GM12864 (cell line): ENCODE data around the gene CYP26A1.

Source experiments
- DNase-seq: peaks from one replicate; pipeline ENCODE4 v3.0.0-alpha.2; 2011; ENCODE audit warnings: low read depth
- H3K4me3 ChIP-seq: 2 replicates; pipeline ENCODE4 v1.5.1; 2011; ENCODE audit warnings: mild to moderate bottlenecking, low read depth, low read length, control low read depth
- TF ChIP-seq, protein P1 (sequence below): IDR thresholded peaks from 2 replicates; pipeline ENCODE4 v1.5.1; 2011; ENCODE audit warnings: low read depth, mild to moderate bottlenecking, moderate library complexity, low read length, control low read depth, inconsistent platforms; ENCODE audit errors: missing control alignments

Gene CYP26A1

GRCh38 chr10:93064874-93065660 is 8.6 kb upstream of the CYP26A1 start:
- H3K4me3 ChIP-seq: no peak overlapping the region
- TF ChIP-seq, protein P1, sequence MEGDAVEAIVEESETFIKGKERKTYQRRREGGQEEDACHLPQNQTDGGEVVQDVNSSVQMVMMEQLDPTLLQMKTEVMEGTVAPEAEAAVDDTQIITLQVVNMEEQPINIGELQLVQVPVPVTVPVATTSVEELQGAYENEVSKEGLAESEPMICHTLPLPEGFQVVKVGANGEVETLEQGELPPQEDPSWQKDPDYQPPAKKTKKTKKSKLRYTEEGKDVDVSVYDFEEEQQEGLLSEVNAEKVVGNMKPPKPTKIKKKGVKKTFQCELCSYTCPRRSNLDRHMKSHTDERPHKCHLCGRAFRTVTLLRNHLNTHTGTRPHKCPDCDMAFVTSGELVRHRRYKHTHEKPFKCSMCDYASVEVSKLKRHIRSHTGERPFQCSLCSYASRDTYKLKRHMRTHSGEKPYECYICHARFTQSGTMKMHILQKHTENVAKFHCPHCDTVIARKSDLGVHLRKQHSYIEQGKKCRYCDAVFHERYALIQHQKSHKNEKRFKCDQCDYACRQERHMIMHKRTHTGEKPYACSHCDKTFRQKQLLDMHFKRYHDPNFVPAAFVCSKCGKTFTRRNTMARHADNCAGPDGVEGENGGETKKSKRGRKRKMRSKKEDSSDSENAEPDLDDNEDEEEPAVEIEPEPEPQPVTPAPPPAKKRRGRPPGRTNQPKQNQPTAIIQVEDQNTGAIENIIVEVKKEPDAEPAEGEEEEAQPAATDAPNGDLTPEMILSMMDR: no peak
- no peak for DNase-seq

DNA sequence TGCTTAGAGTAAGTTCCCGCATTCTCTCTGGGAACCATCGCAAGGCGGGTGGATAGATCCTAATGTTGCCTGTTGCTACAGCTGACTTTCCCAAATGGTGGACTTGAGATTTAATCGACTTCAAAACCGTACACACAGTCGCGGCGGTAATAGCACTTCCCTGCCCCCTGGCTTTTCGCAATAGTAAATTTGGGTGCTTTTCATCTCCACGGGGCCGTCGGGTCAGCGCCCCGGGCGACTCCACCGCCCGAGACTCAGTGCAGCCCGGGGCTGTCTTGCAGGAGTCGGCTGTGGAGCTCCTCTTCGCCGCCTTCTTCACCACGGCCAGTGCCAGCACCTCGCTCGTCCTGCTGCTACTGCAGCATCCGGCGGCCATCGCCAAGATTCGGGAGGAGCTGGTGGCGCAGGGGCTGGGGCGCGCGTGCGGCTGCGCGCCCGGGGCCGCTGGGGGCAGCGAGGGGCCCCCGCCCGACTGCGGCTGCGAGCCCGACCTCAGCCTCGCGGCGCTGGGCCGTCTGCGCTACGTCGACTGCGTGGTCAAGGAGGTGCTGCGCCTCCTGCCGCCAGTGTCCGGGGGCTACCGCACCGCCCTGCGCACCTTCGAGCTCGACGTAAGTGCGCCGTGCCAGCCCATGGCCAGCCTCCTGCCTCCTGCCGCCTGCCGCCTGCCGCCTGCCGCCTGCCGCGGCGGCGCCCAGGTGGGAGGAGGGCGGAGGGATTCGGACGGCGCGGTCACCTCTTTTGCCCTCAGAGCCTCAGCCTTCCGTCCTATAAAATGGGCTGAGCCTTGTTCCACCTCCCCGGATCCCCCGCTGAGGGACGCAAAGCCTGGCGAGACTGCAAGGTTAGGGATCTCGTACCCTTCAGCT is 7.8 kb upstream of the CYP26A1 start:
- DNase-seq: no peak
- H3K4me3 ChIP-seq: no peak overlapping the region
- TF ChIP-seq, protein P1: no peak

DNA sequence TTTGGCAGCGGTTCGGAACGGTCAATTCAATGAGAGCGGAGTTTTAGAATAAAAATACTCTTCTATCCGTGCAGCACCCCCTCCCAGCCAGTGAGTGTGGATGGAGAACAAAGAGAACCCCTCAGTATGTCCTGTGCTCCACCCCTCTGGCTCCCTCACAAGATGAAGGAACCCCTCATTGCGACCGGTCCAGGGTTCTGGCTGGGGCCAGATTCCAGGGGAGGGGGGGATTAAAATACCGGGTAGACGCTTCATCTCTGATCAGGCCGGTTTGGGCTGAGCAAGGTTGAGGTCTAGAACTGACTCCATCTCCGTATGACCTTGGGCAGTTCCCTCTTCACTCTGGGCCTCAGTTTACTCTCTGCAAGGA is 7.2 kb upstream of the CYP26A1 start:
- DNase-seq: no peak

GRCh38 chr10:93067443-93068365 is 6.0 kb upstream of the CYP26A1 start:
- DNase-seq: no peak
- TF ChIP-seq, protein P1: no peak
- H3K4me3 ChIP-seq: no peak overlapping the region

More for the DNA sequence above, 7.2 kb upstream of the CYP26A1 start:
- H3K4me3 ChIP-seq: no peak overlapping the region
- TF ChIP-seq, protein P1: no peak

- no peak overlapping the region for H3K4me3 ChIP-seq
- DNase-seq: no peak
- TF ChIP-seq, protein P1: no peak
These were observed 5.1 kb upstream of the CYP26A1 start for GRCh38 chr10:93068411-93069244.

DNA sequence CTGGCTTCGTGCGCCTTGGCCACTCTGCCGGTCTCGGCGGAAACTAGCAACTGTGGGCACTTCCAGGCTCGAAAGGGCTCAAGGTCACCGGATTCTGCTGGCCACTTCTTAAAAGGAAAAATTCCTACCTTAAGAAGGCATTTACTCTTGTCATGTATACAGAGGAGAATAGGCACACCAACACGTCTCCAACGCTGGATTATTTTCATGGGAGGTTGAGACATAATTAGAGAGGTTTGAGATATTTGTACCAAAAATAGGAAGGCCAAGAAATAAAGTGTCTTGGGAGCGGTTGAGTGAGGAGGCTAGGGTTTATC is 4.5 kb upstream of the CYP26A1 start:
- no peak overlapping the region for H3K4me3 ChIP-seq
- TF ChIP-seq, protein P1: no peak
- DNase-seq: no peak
